AG04449 (cell line): Measurements from ENCODE around the gene ZRANB1.

ENCODE experiments used
- CTCF ChIA-PET: fragments of 350-600 bp; formaldehyde crosslinking; extraction: SDS; loops from one replicate; lab custom pipeline; 2021; ENCODE audit warnings: antibody characterized with exemption; lab: Yijun Ruan, JAX
- POLR2A ChIA-PET: fragments of 400-600, 350-600 bp; formaldehyde crosslinking; extraction: SDS; loops from one replicate; lab custom pipeline; 2020; ENCODE audit warnings: antibody characterized with exemption, inconsistent platforms; lab: Yijun Ruan, JAX
- DNase-seq: peaks from one replicate; pipeline ENCODE4 v3.0.0-alpha.2; 2010; ENCODE audit warnings: low read depth, low spot score
- H3K4me3 ChIP-seq: 2 replicates; pipeline ENCODE4 v1.5.1; 2011; ENCODE audit warnings: low read depth, mild to moderate bottlenecking, control low read depth, low read length
- CTCF ChIP-seq: IDR thresholded peaks from one replicate; pipeline ENCODE4 v1.5.1; 2011; ENCODE audit warnings: mild to moderate bottlenecking, moderate library complexity, low read length, control low read depth, inconsistent platforms; ENCODE audit not compliant: insufficient read depth; ENCODE audit errors: missing control alignments

The ZRANB1 gene

GRCh38 chr10:124962421-124962820 is 20.5 kb downstream of the ZRANB1 start:
- no peak for DNase-seq
- no peak for TF ChIP-seq CTCF
- CTCF ChIA-PET = interaction anchor here (1.4 to 2.0 kb wide), 2 partner anchors 10 to 30 kb away, joined by 3 to 6 read pairs; no protein-coding TSS in a partner anchor
- H3K4me3 ChIP-seq = no peak overlapping the region
- POLR2A ChIA-PET = no interaction called here

- POLR2A ChIA-PET = no interaction called here
- no peak for TF ChIP-seq CTCF
- DNase-seq = no peak
- no peak overlapping the region for H3K4me3 ChIP-seq
- CTCF ChIA-PET = interaction anchor here (0.9 kb wide), 1 partner anchor 28 kb away, joined by 4 read pairs; no protein-coding TSS in a partner anchor
These were observed 22.2 kb downstream of the ZRANB1 start for GRCh38 chr10:124963866-124964720.

- TF ChIP-seq CTCF = no peak
- POLR2A ChIA-PET = no interaction called here
- CTCF ChIA-PET = interaction anchor here (1.2 kb wide), 1 partner anchor 27 kb away, joined by 4 read pairs; no protein-coding TSS in a partner anchor
- no peak for DNase-seq
- H3K4me3 ChIP-seq = no peak overlapping the region
These were observed 24.1 kb downstream of the ZRANB1 start for GRCh38 chr10:124966008-124966407.

- TF ChIP-seq CTCF = no peak
- ChIA-PET CTCF (no interaction called here), POLR2A (no interaction called here)
- no peak overlapping the region for H3K4me3 ChIP-seq
- DNase-seq = no peak
These were observed 25.3 kb downstream of the ZRANB1 start for GRCh38 chr10:124967255-124967654.

GRCh38 chr10:124971276-124971675 is 29.4 kb downstream of the ZRANB1 start:
- DNase-seq = no peak
- ChIA-PET POLR2A (no interaction called here), CTCF (interaction anchor here (2.7 kb wide), 1 partner anchor 22 kb away, joined by 14 read pairs; no protein-coding TSS in a partner anchor)
- no peak for TF ChIP-seq CTCF
- no peak overlapping the region for H3K4me3 ChIP-seq

GRCh38 chr10:124972637-124973036 is 30.7 kb downstream of the ZRANB1 start:
- TF ChIP-seq CTCF = no peak
- ChIA-PET CTCF (interaction anchor here (0.7 to 2.7 kb wide), 3 partner anchors 14 to 76 kb away, joined by 3 to 14 read pairs (median 4); no protein-coding TSS in a partner anchor), POLR2A (no interaction called here)
- no peak for DNase-seq
- no peak overlapping the region for H3K4me3 ChIP-seq
